ENCODE results near the gene TGIF1.

DNA sequence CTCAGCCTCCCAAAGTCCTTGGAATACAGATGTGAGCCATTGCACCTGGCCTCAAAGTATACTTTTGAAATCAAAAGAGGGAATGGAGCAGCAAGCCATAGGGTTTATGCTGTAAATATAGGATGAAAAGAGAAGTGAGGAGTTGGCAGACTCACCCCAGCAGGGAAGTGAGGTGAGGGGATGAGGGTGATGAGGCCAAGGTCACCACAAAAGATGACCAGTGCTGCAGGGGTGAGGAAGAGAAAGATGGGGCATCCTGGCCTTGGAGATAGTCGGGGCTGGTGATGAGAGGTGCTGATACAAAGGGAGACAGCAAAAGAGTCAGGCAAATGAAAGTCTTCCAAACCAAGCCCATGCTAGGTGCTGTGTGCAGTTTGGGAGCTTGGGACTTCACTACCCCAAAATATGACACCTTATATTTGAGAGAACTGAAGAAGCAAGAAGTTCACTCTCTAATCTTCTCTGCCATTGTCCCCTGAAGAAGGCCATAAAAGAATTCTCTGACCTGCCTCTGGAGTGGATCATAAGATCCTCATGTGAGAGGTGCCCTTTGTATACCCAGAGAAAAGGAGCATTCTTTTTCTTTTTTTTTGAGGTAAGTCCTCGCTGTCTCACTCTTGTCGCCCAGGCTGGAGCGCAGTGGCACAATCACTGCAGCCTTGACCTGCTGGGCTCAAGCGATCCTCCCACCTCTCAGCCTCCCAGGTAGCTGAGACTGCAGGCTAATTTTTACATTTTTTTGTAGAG, 31.0 kb downstream of the TGIF1 start:
- TF ChIP-seq, protein P1, sequence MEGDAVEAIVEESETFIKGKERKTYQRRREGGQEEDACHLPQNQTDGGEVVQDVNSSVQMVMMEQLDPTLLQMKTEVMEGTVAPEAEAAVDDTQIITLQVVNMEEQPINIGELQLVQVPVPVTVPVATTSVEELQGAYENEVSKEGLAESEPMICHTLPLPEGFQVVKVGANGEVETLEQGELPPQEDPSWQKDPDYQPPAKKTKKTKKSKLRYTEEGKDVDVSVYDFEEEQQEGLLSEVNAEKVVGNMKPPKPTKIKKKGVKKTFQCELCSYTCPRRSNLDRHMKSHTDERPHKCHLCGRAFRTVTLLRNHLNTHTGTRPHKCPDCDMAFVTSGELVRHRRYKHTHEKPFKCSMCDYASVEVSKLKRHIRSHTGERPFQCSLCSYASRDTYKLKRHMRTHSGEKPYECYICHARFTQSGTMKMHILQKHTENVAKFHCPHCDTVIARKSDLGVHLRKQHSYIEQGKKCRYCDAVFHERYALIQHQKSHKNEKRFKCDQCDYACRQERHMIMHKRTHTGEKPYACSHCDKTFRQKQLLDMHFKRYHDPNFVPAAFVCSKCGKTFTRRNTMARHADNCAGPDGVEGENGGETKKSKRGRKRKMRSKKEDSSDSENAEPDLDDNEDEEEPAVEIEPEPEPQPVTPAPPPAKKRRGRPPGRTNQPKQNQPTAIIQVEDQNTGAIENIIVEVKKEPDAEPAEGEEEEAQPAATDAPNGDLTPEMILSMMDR (IDR thresholded peaks at IDR 0.05), result no peak
- no peak for TF ChIP-seq EZH2 (IDR thresholded peaks at IDR 0.05; ENCODE audit: borderline replicate concordance, insufficient read depth, low read depth, low read length, poor library complexity, severe bottlenecking)
